ENCODE measurements around the gene CCDC121. TPM values are rescaled to one million over a fixed set of nuclear protein-coding genes. Genes with fewer than 3 reads are reported as not detected.

The CCDC121 gene
- 0.73 and 1.2 TPM in 2 replicates for total RNA-seq

GRCh38 chr2:27628767-27629709, at the start of gene CCDC121, which contains the start of gene GPN1:
CCDC121 (minus strand) TSS chr2:27629012; CDS start chr2:27627799, 1,213 bp downstream.
GPN1 (plus strand) TSS chr2:27629050; CDS start chr2:27629059, 9 bp downstream.

GRCh38 chr2:27663285-27664153, 34.7 kb upstream of the CCDC121 start, which contains the start of the genes SLC4A1AP and SUPT7L:
SLC4A1AP (plus strand) TSS chr2:27663889; CDS start chr2:27663915, 26 bp downstream.
SUPT7L (minus strand) TSS chr2:27663614; CDS start chr2:27662192, 1,422 bp downstream.

GRCh38 chr2:27582695-27583389, 46.0 kb downstream of the CCDC121 start, which contains the start of gene ZNF512:
ZNF512 (plus strand) TSS chr2:27583042; CDS start chr2:27583113, 71 bp downstream.

Small RNA genes within 50 kb of the gene (small RNA-seq; reads per million reads assigned to genes)
- not detected for gene RF00340

Other genes with a start within 250 kb of the CCDC121 start
- gene ZNF513, start 248.3 kb downstream of the CCDC121 start, total RNA-seq: 5.7 and 6.6 TPM in 2 replicates
- gene PPM1G, start 219.4 kb downstream of the CCDC121 start, total RNA-seq: 73.5 and 102 TPM in 2 replicates
- 89.7 and 101 TPM in 2 replicates for gene NRBP1, start 200.4 kb downstream of the CCDC121 start, total RNA-seq
- 0.39 TPM in 1 of 2 replicates, not detected in the other for gene KRTCAP3, start 186.6 kb downstream of the CCDC121 start, total RNA-seq
- 26.6 and 27.6 TPM in 2 replicates for gene IFT172, start 139.3 kb downstream of the CCDC121 start, total RNA-seq
- 8.4 and 11.0 TPM in 2 replicates for gene FNDC4, start 133.8 kb downstream of the CCDC121 start, total RNA-seq
- gene GCKR, start 132.2 kb downstream of the CCDC121 start, total RNA-seq: 0.73 TPM in 1 of 2 replicates, not detected in the other
- 16.5 and 22.7 TPM in 2 replicates for gene ZNF512, start 46.0 kb downstream of the CCDC121 start, total RNA-seq
- gene GPN1, start within 50 bp of the CCDC121 start, total RNA-seq: 29.4 and 33.4 TPM in 2 replicates
- 20.3 and 31.2 TPM in 2 replicates for gene SUPT7L, start 34.6 kb upstream of the CCDC121 start, total RNA-seq
- 17.3 and 24.0 TPM in 2 replicates for gene SLC4A1AP, start 34.9 kb upstream of the CCDC121 start, total RNA-seq
- gene MRPL33, start 142.7 kb upstream of the CCDC121 start, total RNA-seq: 69.8 TPM in 2 replicates

All from subcutaneous preadipocyte (primary cell).